IMR-90 (cell line): ENCODE data around the gene MCF2L. TPM values are rescaled to one million over a fixed set of nuclear protein-coding genes. Genes with fewer than 3 reads are reported as not detected.

ENCODE experiments used
- ATAC-seq: fragments of 200-7000 bp; cut with Tn5 transposase; 2 replicates; pipeline ENCODE4 v1.9.1; 2020; ENCODE audit warnings: low read depth, mild to moderate bottlenecking, moderate library complexity
- BruUV-seq: library from RNA; stranded (reverse); fragments of 400-500 nt; replicated peaks from 2 replicates; lab custom pipeline; 2021; lab: Mats Ljungman, UMichigan
- CTCF ChIA-PET: fragments of 300-600 bp; formaldehyde crosslinking; extraction: SDS; loops from one replicate; lab custom pipeline; 2021; ENCODE audit warnings: antibody characterized with exemption; lab: Yijun Ruan, JAX
- POLR2A ChIA-PET: fragments of 300-600 bp; sonication (Branson Sonifier 250); formaldehyde crosslinking; loops from one replicate; lab custom pipeline; 2022; ENCODE audit warnings: antibody characterized with exemption; ENCODE audit not compliant: unreplicated experiment; lab: Charles Lee
- DNase-seq: peaks from one replicate; pipeline ENCODE4 v3.0.0; 2013
- H2AFZ ChIP-seq: replicated peaks from 2 replicates; pipeline ENCODE3; 2013; ENCODE audit warnings: low read length, mild to moderate bottlenecking; ENCODE audit not compliant: poor library complexity
- H2AK5ac ChIP-seq: 2 replicates; pipeline ENCODE4 v1.6.1; 2013; ENCODE audit warnings: low read depth, low read length, inconsistent platforms
- H2AK9ac ChIP-seq: replicated peaks from 2 replicates; pipeline ENCODE3; 2013; ENCODE audit warnings: mild to moderate bottlenecking, low read depth, low read length, moderate library complexity; ENCODE audit not compliant: poor library complexity
- H2BK120ac ChIP-seq: 2 replicates; pipeline ENCODE4 v1.6.1; 2013; ENCODE audit warnings: low read depth, low read length, inconsistent platforms
- H2BK15ac ChIP-seq: 3 replicates; pipeline ENCODE4 v1.6.1; 2013; ENCODE audit warnings: low read depth, low read length, inconsistent platforms
- H2BK20ac ChIP-seq: 2 replicates; pipeline ENCODE4 v1.6.1; 2013; ENCODE audit warnings: low read depth, mild to moderate bottlenecking, inconsistent platforms, low read length, moderate library complexity
- H2BK5ac ChIP-seq: 2 replicates; pipeline ENCODE4 v1.6.1; 2013; ENCODE audit warnings: mild to moderate bottlenecking, low read depth, low read length, inconsistent platforms; ENCODE audit not compliant: poor library complexity, severe bottlenecking
- H3K14ac ChIP-seq: replicated peaks from 2 replicates; pipeline ENCODE4 v1.6.1; 2013; ENCODE audit warnings: low read depth, low read length, inconsistent platforms
- H3K18ac ChIP-seq: 2 replicates; pipeline ENCODE4 v1.6.1; 2013; ENCODE audit warnings: low read depth, low read length, control low read depth
- H3K23ac ChIP-seq: 2 replicates; pipeline ENCODE4 v1.6.1; 2013; ENCODE audit warnings: low read depth, low read length, inconsistent platforms
- H3K27ac ChIP-seq: 2 replicates; pipeline ENCODE4 v1.5.1; 2013; ENCODE audit warnings: mild to moderate bottlenecking, control low read depth, low read length; ENCODE audit not compliant: insufficient read depth
- H3K27me3 ChIP-seq: 2 replicates; pipeline ENCODE4 v1.6.1; 2013; ENCODE audit warnings: low read length; ENCODE audit not compliant: control insufficient read depth, insufficient read depth
- H3K36me3 ChIP-seq: 2 replicates; pipeline ENCODE4 v1.6.1; 2013; ENCODE audit warnings: low read length, mixed read lengths; ENCODE audit not compliant: control insufficient read depth, insufficient read depth
- H3K4ac ChIP-seq: 2 replicates; pipeline ENCODE4 v1.6.1; 2013; ENCODE audit warnings: low read depth, low read length, inconsistent platforms
- H3K4me1 ChIP-seq: 2 replicates; pipeline ENCODE4 v1.6.1; 2013; ENCODE audit warnings: low read length, mixed read lengths; ENCODE audit not compliant: control insufficient read depth, insufficient read depth
- H3K4me2 ChIP-seq: 2 replicates; pipeline ENCODE4 v1.6.1; 2013; ENCODE audit warnings: low read depth, mild to moderate bottlenecking, control low read depth, low read length, moderate library complexity
- H3K4me3 ChIP-seq: 2 replicates; pipeline ENCODE4 v1.5.1; 2013; ENCODE audit warnings: low read depth, mild to moderate bottlenecking, control low read depth, low read length, moderate library complexity; ENCODE audit not compliant: insufficient read depth
- H3K56ac ChIP-seq: 2 replicates; pipeline ENCODE4 v1.6.1; 2013; ENCODE audit warnings: low read length, inconsistent platforms; ENCODE audit not compliant: insufficient read depth; ENCODE audit errors: extremely low read depth
- H3K79me1 ChIP-seq, 2 experiments: 2 replicates each; pipeline ENCODE4 v1.6.1; 2013; ENCODE audit warnings: low read length in 2 of 2, inconsistent platforms in 1 of 2, low read depth in 1 of 2
- H3K9ac ChIP-seq: 2 replicates; pipeline ENCODE4 v1.6.1; 2013; ENCODE audit warnings: low read depth, low read length, control low read depth
- H3K9me1 ChIP-seq: 2 replicates; pipeline ENCODE4 v1.6.1; 2013; ENCODE audit warnings: low read length, inconsistent platforms; ENCODE audit not compliant: insufficient read depth
- H3K9me3 ChIP-seq: 2 replicates; pipeline ENCODE4 v1.6.1; 2013; ENCODE audit warnings: low read length; ENCODE audit not compliant: control insufficient read depth, insufficient read depth
- H4K20me1 ChIP-seq: 2 replicates; pipeline ENCODE4 v1.6.1; 2013; ENCODE audit warnings: low read length, inconsistent platforms; ENCODE audit not compliant: insufficient read depth
- H4K5ac ChIP-seq: 2 replicates; pipeline ENCODE4 v1.6.1; 2013; ENCODE audit warnings: mild to moderate bottlenecking, low read depth, low read length, control low read depth
- H4K8ac ChIP-seq, 2 experiments: 2 replicates each; pipeline ENCODE4 v1.6.1; 2013; ENCODE audit warnings: low read depth in 2 of 2, low read length in 2 of 2, control low read depth in 1 of 2, inconsistent platforms in 1 of 2
- H4K91ac ChIP-seq: 2 replicates; pipeline ENCODE4 v1.6.1; 2013; ENCODE audit warnings: low read depth, low read length, inconsistent platforms; ENCODE audit not compliant: insufficient read depth
- BHLHE40 ChIP-seq: fragments of 150-350 bp; IDR thresholded peaks from 2 replicates; pipeline ENCODE4 v1.6.1; 2016; ENCODE audit warnings: mild to moderate bottlenecking, low read depth, low read length
- CEBPB ChIP-seq: IDR thresholded peaks from 2 replicates; pipeline ENCODE4 v1.6.1; 2012; ENCODE audit warnings: low read depth, low read length, improper control_type of control experiment
- CHD1 ChIP-seq: IDR thresholded peaks from 2 replicates; pipeline ENCODE4 v1.6.1; 2012; ENCODE audit warnings: low read depth, low read length, improper control_type of control experiment
- ELK1 ChIP-seq: fragments of 150-350 bp; IDR thresholded peaks from 2 replicates; pipeline ENCODE4 v1.6.1; 2016; ENCODE audit warnings: low read depth, mild to moderate bottlenecking, low read length, moderate library complexity, borderline replicate concordance
- FOS ChIP-seq: fragments of 150-350 bp; IDR thresholded peaks from 2 replicates; pipeline ENCODE4 v1.6.1; 2016; ENCODE audit warnings: low read depth, low read length
- MAFK ChIP-seq: IDR thresholded peaks from 2 replicates; pipeline ENCODE4 v1.6.1; 2012; ENCODE audit warnings: low read depth, low read length, improper control_type of control experiment
- POLR2A ChIP-seq: IDR thresholded peaks from 2 replicates; pipeline ENCODE4 v1.6.1; 2012; ENCODE audit warnings: mild to moderate bottlenecking, low read depth, low read length
- RAD21 ChIP-seq: IDR thresholded peaks from 2 replicates; pipeline ENCODE4 v1.6.1; 2012; ENCODE audit warnings: low read length, improper control_type of control experiment
- RCOR1 ChIP-seq: IDR thresholded peaks from 2 replicates; pipeline ENCODE4 v1.6.1; 2012; ENCODE audit warnings: mild to moderate bottlenecking, low read length, improper control_type of control experiment; ENCODE audit not compliant: insufficient replicate concordance
- RFX5 ChIP-seq: IDR thresholded peaks from 2 replicates; pipeline ENCODE4 v1.8.0; 2012; ENCODE audit warnings: low read depth, mild to moderate bottlenecking, low read length, moderate library complexity
- USF2 ChIP-seq: fragments of 150-350 bp; IDR thresholded peaks from 2 replicates; pipeline ENCODE4 v1.6.1; 2017; ENCODE audit warnings: mild to moderate bottlenecking, antibody characterized with exemption, low read length, low read depth
- WGBS, 2 experiments: methylation state at CpG; one replicate each; pipeline versions ENCODE4 v1.1.5 to v1.1.7; 2013; ENCODE audit warnings: missing lambda C conversion rate in 2 of 2; ENCODE audit not compliant: insufficient read length in 1 of 2; ENCODE audit errors: extremely low coverage in 2 of 2; 5-methylcytosine and 5-hydroxymethylcytosine counted together
- dilution Hi-C: fragments of 300-500 bp; cut with HindIII; formaldehyde crosslinking; loops from one replicate; pipeline ENCODE4 v1.14.3; 2018; ENCODE audit warnings: low sequenced_read_pairs; ENCODE audit not compliant: unreplicated experiment
- in situ Hi-C: fragments of 300-500 bp; cut with MboI; formaldehyde crosslinking; loops from 3 replicates; pipeline ENCODE4 v1.14.3; 2019; ENCODE audit warnings: low sequenced_read_pairs, inconsistent platforms, mixed read lengths
- intact Hi-C: fragments of 100-400 bp; cut with micrococcal nuclease; formaldehyde crosslinking; loops from 2 replicates; pipeline ENCODE4 v1.10.0; 2022
- polyA plus RNA-seq, 3 experiments: library from polyadenylated mRNA; depleted of rRNA; stranded (reverse); fragments of >200 nt; gene quantifications; 2 replicates each; pipeline ENCODE4 v1.2.3, GENCODE V29; 2012; ENCODE audit warnings: low replicate concordance in 1 of 3
- total RNA-seq: library from RNA; depleted of rRNA; stranded (reverse); fragments of >200 nt; gene quantifications from 2 replicates; pipeline ENCODE4 v1.2.3, GENCODE V29; 2012

The MCF2L gene
- total and polyA plus RNA-seq, 2 of the 4 experiments (the other 2 are of a cell fraction) = 0.18 TPM; not detected in 1

GRCh38 chr13:113053376-113053775, 84.4 kb downstream of the MCF2L start:
- Histone ChIP-seq H4K91ac (no peak overlapping the region), H4K20me1 (no peaks in the 10 kb centered on the region; the same call in 1 of the 2 replicates), H2AFZ (no peak overlapping the region), H3K4ac (no peak overlapping the region), H3K56ac (no peak overlapping the region), H3K18ac (no peak overlapping the region), H2AK9ac (no peak overlapping the region), H2AK5ac (no peak overlapping the region), H3K4me1 (no peaks in the 10 kb centered on the region), H4K5ac (no peak overlapping the region), H3K4me2 (no peak overlapping the region), H3K14ac (no peak overlapping the region), H3K9me3 (peaks cover 5% of the 10 kb centered on the region; the same call in 1 of the 2 replicates), H2BK5ac (no peak overlapping the region), H3K27ac (no peak overlapping the region), H3K4me3 (no peak overlapping the region), H3K9ac (no peak overlapping the region), H4K8ac (no peak overlapping the region), H2BK15ac (no peak overlapping the region), H2BK120ac (no peak overlapping the region), H3K36me3 (no peaks in the 10 kb centered on the region), H3K79me1 (no peaks in the 10 kb centered on the region), H2BK20ac (no peak overlapping the region), H3K23ac (no peak overlapping the region), H3K9me1 (no peaks in the 10 kb centered on the region), H3K27me3 (peaks cover 55% of the 10 kb centered on the region)
- BruUV-seq = no TSS peak
- dilution Hi-C loops (no loop called here), in situ Hi-C loops (no loop called here), intact Hi-C loops (no loop called here)
- ChIA-PET POLR2A (no interaction called here), CTCF (no interaction called here)
- DNase-seq (no peak), ATAC-seq (no peak)
- TF ChIP-seq CEBPB = no peak
- TF ChIP-seq RFX5 = no peak
- TF ChIP-seq ELK1 = no peak
- no peak for TF ChIP-seq USF2
- no peak for TF ChIP-seq MAFK
- TF ChIP-seq POLR2A = no peak
- TF ChIP-seq FOS = no peak
- TF ChIP-seq RCOR1 = no peak
- TF ChIP-seq RAD21 = no peak
- TF ChIP-seq CHD1 = no peak
- no peak for TF ChIP-seq BHLHE40
- 65% methylated on average over 8 of the region's 14 CpGs; no CpG with 5 or more reads in 1 of the 2 experiments for WGBS, 2 experiments
